ENCODE results near the gene FGG. TPM values are rescaled to one million over a fixed set of nuclear protein-coding genes. Genes with fewer than 3 reads are reported as not detected.

Gene FGG
- total and polyA plus RNA-seq, 2 of the 13 experiments (the other 11 are each of a cell fraction or from before 2014, with no cell fraction given), result 1,037 to 2,423 TPM

DNA sequence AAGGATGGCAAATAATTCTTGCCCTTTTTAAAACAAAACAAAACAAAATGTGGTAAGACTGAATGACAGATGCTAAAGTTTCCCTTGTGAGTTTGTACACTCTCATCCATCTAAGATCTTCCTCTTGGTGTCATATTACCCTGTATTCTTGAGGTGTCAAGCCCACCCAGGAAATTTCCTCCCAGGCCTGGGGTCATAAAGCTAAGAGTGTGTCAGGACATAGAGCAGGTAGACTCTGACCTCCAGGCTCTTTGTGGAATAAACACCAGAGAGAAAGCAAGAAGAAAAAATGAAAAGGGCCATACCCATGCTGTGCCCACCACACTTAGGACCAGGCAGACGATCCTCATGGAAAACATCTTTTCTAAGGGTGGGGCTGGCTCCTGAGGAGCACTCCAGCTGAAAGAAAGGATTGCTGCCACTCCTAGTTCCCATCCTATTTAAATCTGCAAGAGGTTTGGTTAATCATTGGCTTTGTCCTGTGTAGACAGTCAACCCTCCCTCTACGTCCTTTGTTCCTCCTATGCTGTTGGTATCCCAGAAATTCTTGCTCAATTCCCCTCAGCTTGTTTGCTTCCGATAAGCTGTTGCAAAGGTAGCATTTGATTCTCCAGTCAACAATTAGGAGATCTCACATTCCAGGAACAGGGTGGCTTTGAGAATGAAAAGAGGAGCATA lies 22.0 kb downstream of the FGG start, which contains the start of gene FGA (continued):
- TF ChIP-seq, protein P1, sequence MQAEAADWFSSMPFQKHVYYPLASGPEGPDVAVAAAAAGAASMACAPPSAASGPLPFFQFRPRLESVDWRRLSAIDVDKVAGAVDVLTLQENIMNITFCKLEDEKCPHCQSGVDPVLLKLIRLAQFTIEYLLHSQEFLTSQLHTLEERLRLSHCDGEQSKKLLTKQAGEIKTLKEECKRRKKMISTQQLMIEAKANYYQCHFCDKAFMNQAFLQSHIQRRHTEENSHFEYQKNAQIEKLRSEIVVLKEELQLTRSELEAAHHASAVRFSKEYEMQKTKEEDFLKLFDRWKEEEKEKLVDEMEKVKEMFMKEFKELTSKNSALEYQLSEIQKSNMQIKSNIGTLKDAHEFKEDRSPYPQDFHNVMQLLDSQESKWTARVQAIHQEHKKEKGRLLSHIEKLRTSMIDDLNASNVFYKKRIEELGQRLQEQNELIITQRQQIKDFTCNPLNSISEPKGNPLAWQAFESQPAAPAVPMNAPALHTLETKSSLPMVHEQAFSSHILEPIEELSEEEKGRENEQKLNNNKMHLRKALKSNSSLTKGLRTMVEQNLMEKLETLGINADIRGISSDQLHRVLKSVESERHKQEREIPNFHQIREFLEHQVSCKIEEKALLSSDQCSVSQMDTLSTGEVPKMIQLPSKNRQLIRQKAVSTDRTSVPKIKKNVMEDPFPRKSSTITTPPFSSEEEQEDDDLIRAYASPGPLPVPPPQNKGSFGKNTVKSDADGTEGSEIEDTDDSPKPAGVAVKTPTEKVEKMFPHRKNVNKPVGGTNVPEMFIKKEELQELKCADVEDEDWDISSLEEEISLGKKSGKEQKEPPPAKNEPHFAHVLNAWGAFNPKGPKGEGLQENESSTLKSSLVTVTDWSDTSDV (CRISPR knock-in tag; IDR thresholded peaks at IDR 0.05), result no peak
- peak; percentile 95 for TF ChIP-seq HDAC1 (CRISPR knock-in tag; IDR thresholded peaks at IDR 0.05)
- TF ChIP-seq ZNF75D (CRISPR knock-in tag; IDR thresholded peaks at IDR 0.05; ENCODE audit: borderline replicate concordance), result no peak
- no peak for TF ChIP-seq ZNF562 (CRISPR knock-in tag; IDR thresholded peaks at IDR 0.05; ENCODE audit: borderline replicate concordance)
- TF ChIP-seq NBN (conservative IDR thresholded peaks at IDR 0.05), result no peak
- no peak for TF ChIP-seq TCF12 (IDR thresholded peaks at IDR 0.05)
- TF ChIP-seq TCF12 (CRISPR knock-in tag; IDR thresholded peaks at IDR 0.05), result peak; percentile 98
- TF ChIP-seq ZNF761 (CRISPR knock-in tag; conservative IDR thresholded peaks at IDR 0.05), result no peak
- peak; percentile 60; the same call in 1 of the 2 replicates for TF ChIP-seq JUN (CRISPR knock-in tag; IDR thresholded peaks at IDR 0.05)
- TF ChIP-seq ZNF230 (CRISPR knock-in tag; IDR thresholded peaks at IDR 0.05), result no peak
- no peak for TF ChIP-seq EED (CRISPR knock-in tag; IDR thresholded peaks at IDR 0.05)
- no peak for TF ChIP-seq PLRG1 (conservative IDR thresholded peaks at IDR 0.05)
- no peak for TF ChIP-seq PAWR (CRISPR knock-in tag; IDR thresholded peaks at IDR 0.05; ENCODE audit: borderline replicate concordance)
- peak; percentile 58; the same call in 1 of the 2 replicates for TF ChIP-seq ZNF430 (CRISPR knock-in tag; IDR thresholded peaks at IDR 0.05)
- no peak for TF ChIP-seq HCFC1 (IDR thresholded peaks at IDR 0.05; ENCODE audit: low read depth, low read length)
- peak; percentile 67; the same call in 1 of the 2 replicates for TF ChIP-seq SPEN (CRISPR knock-in tag; IDR thresholded peaks at IDR 0.05; ENCODE audit: low read depth)
- TF ChIP-seq, protein P2, sequence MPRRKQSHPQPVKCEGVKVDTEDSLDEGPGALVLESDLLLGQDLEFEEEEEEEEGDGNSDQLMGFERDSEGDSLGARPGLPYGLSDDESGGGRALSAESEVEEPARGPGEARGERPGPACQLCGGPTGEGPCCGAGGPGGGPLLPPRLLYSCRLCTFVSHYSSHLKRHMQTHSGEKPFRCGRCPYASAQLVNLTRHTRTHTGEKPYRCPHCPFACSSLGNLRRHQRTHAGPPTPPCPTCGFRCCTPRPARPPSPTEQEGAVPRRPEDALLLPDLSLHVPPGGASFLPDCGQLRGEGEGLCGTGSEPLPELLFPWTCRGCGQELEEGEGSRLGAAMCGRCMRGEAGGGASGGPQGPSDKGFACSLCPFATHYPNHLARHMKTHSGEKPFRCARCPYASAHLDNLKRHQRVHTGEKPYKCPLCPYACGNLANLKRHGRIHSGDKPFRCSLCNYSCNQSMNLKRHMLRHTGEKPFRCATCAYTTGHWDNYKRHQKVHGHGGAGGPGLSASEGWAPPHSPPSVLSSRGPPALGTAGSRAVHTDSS (CRISPR knock-in tag; conservative IDR thresholded peaks at IDR 0.05), result no peak
- peak; percentile 68; the same call in 1 of the 2 replicates for TF ChIP-seq KMT2A (CRISPR knock-in tag; IDR thresholded peaks at IDR 0.05)
- no peak for TF ChIP-seq ZNF124 (CRISPR knock-in tag; IDR thresholded peaks at IDR 0.05)
- no peak for TF ChIP-seq ZNF567 (CRISPR knock-in tag; IDR thresholded peaks at IDR 0.05; ENCODE audit: borderline replicate concordance)
- no peak for TF ChIP-seq CAMTA2 (CRISPR knock-in tag; IDR thresholded peaks at IDR 0.05; ENCODE audit: borderline replicate concordance)
- peak; percentile 96 for TF ChIP-seq FOXK1 (CRISPR knock-in tag; IDR thresholded peaks at IDR 0.05; ENCODE audit: borderline replicate concordance, low read depth)
- TF ChIP-seq, protein P3, sequence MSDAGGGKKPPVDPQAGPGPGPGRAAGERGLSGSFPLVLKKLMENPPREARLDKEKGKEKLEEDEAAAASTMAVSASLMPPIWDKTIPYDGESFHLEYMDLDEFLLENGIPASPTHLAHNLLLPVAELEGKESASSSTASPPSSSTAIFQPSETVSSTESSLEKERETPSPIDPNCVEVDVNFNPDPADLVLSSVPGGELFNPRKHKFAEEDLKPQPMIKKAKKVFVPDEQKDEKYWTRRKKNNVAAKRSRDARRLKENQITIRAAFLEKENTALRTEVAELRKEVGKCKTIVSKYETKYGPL (CRISPR knock-in tag; IDR thresholded peaks at IDR 0.05), result peak; percentile 59
- TF ChIP-seq MATR3 (CRISPR knock-in tag; IDR thresholded peaks at IDR 0.05), result no peak
- TF ChIP-seq, protein P4, sequence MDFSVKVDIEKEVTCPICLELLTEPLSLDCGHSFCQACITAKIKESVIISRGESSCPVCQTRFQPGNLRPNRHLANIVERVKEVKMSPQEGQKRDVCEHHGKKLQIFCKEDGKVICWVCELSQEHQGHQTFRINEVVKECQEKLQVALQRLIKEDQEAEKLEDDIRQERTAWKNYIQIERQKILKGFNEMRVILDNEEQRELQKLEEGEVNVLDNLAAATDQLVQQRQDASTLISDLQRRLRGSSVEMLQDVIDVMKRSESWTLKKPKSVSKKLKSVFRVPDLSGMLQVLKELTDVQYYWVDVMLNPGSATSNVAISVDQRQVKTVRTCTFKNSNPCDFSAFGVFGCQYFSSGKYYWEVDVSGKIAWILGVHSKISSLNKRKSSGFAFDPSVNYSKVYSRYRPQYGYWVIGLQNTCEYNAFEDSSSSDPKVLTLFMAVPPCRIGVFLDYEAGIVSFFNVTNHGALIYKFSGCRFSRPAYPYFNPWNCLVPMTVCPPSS (IDR thresholded peaks at IDR 0.05), result no peak
- TF ChIP-seq, protein P5, sequence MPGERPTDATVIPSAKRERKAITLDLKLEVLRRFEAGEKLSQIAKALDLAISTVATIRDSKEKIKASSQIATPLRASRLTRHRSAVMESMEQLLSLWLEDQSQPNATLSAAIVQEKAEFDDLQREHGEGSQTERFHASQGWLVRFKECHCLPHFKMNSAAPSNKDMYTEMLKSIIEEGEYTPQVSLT (CRISPR knock-in tag; IDR thresholded peaks at IDR 0.05; ENCODE audit: borderline replicate concordance, low read depth), result no peak

Data from HepG2 (cell line).